GM12878 (cell line): ENCODE data around the gene NLRP6.
"Not testable (repeated sequence)": the region's sequence is repeated elsewhere in the genome, so short reads cannot be mapped to it uniquely, and the experiment has no call there.

Source experiments
- CTCF ChIP-seq, 3 experiments: IDR thresholded peaks in 2 of 3; conservative IDR thresholded peaks in 1 of 3; 2 replicates each; pipeline ENCODE4 v1.5.1; 2011; ENCODE audit warnings: low read depth in 3 of 3, low read length in 3 of 3, mild to moderate bottlenecking in 3 of 3, control low read depth in 2 of 3, moderate library complexity in 2 of 3, inconsistent platforms in 1 of 3, mixed read lengths in 1 of 3; ENCODE audit not compliant: control insufficient read depth in 2 of 3, insufficient read depth in 1 of 3; ENCODE audit errors: extremely low read depth in 1 of 3
- E2F4 ChIP-seq: IDR thresholded peaks from 2 replicates; pipeline ENCODE4 v1.6.1; 2012; ENCODE audit warnings: low read depth, low read length, improper control_type of control experiment
- EP300 ChIP-seq, 2 experiments: fragments of 150-350 bp in 1 of 2; IDR thresholded peaks; 2 replicates each; pipeline ENCODE4 v1.6.1; 2011 to 2012; ENCODE audit warnings: low read depth in 2 of 2, low read length in 2 of 2, borderline replicate concordance in 1 of 2, improper control_type of control experiment in 1 of 2, inconsistent platforms in 1 of 2; ENCODE audit not compliant: control insufficient read depth in 1 of 2
- FOXM1 ChIP-seq: IDR thresholded peaks from 2 replicates; pipeline ENCODE4 v1.6.1; 2012; ENCODE audit warnings: low read depth, mild to moderate bottlenecking, inconsistent platforms, low read length, moderate library complexity
- POLR2A ChIP-seq: IDR thresholded peaks from 2 replicates; pipeline ENCODE4 v1.6.1; 2011; ENCODE audit warnings: low read depth, mild to moderate bottlenecking, low read length
- SMAD1 ChIP-seq: fragments of 450-650 bp; IDR thresholded peaks from 2 replicates; pipeline ENCODE4 v1.6.1; 2018; ENCODE audit warnings: mild to moderate bottlenecking, low read depth; ENCODE audit not compliant: partially characterized antibody
- STAT3 ChIP-seq: IDR thresholded peaks from 2 replicates; pipeline ENCODE4 v1.6.1; 2011; ENCODE audit warnings: low read depth, low read length, improper control_type of control experiment

- TF ChIP-seq CTCF (IDR thresholded peaks at IDR 0.05 in 2 of 3, conservative IDR thresholded peaks at IDR 0.05 in 1 of 3; ENCODE audit: control insufficient read depth in 2 of 3, extremely low read depth in 1 of 3, insufficient read depth in 1 of 3, low read depth in 3 of 3, low read length in 3 of 3); EP300 (IDR thresholded peaks at IDR 0.05; ENCODE audit: borderline replicate concordance in 1 of 2, control insufficient read depth in 1 of 2, low read depth in 2 of 2, low read length in 2 of 2); STAT3; POLR2A; E2F4; FOXM1; SMAD1: not testable (repeated sequence)
These were observed 40.4 kb downstream of the NLRP6 start for GRCh38 chr11:318405-319120.
